H1 (cell line): ENCODE results near the gene KLHL1. TPM values are rescaled to one million over a fixed set of nuclear protein-coding genes. Genes with fewer than 3 reads are reported as not detected.

Source experiments
- CTCF ChIA-PET: fragments of 300-600 bp; sonication (Branson Sonifier 250); formaldehyde crosslinking; loops from one replicate; lab custom pipeline; 2021; ENCODE audit not compliant: partially characterized antibody; lab: Charles Lee
- POLR2A ChIA-PET: fragments of 300-600 bp; sonication (Branson Sonifier 250); formaldehyde crosslinking; loops from one replicate; lab custom pipeline; 2021; ENCODE audit warnings: inconsistent platforms; ENCODE audit not compliant: partially characterized antibody; lab: Charles Lee
- DNase-seq, 2 experiments: peaks; one replicate each; pipeline versions ENCODE4 v3.0.0 to v3.0.0-alpha.2; 2010 to 2022; ENCODE audit warnings: low spot score in 2 of 2, low read depth in 1 of 2, mixed read lengths in 1 of 2
- FAIRE-seq: peaks from 2 replicates; lab custom pipeline; 2011; peaks lifted over from hg19 to GRCh38; lab: Jason Lieb, UNC
- H2AFZ ChIP-seq: 2 replicates; pipeline ENCODE4 v1.8.1; 2012; ENCODE audit warnings: low read length, inconsistent platforms
- H2AK5ac ChIP-seq: 2 replicates; pipeline ENCODE4 v1.6.1; 2013; ENCODE audit warnings: low read depth, low read length
- H2BK120ac ChIP-seq: replicated peaks from 2 replicates; pipeline ENCODE3; 2013; ENCODE audit warnings: low read depth, low read length, inconsistent platforms
- H2BK12ac ChIP-seq: 2 replicates; pipeline ENCODE4 v1.6.1; 2013; ENCODE audit warnings: low read depth, low read length
- H2BK15ac ChIP-seq: 2 replicates; pipeline ENCODE4 v1.6.1; 2013; ENCODE audit warnings: low read length
- H2BK20ac ChIP-seq: 2 replicates; pipeline ENCODE4 v1.6.1; 2013; ENCODE audit warnings: low read length
- H2BK5ac ChIP-seq: 2 replicates; pipeline ENCODE4 v1.6.1; 2013; ENCODE audit warnings: low read depth, low read length
- H3K14ac ChIP-seq: 2 replicates; pipeline ENCODE4 v1.6.1; 2013; ENCODE audit warnings: inconsistent platforms; ENCODE audit not compliant: insufficient read length
- H3K18ac ChIP-seq: 2 replicates; pipeline ENCODE4 v1.6.1; 2013; ENCODE audit warnings: low read length; ENCODE audit errors: extremely low read depth
- H3K23ac ChIP-seq: 2 replicates; pipeline ENCODE4 v1.6.1; 2013; ENCODE audit warnings: inconsistent platforms; ENCODE audit not compliant: insufficient read length
- H3K23me2 ChIP-seq: 2 replicates; pipeline ENCODE4 v1.6.1; 2013; ENCODE audit warnings: low read depth, low read length
- H3K27ac ChIP-seq: 2 replicates; pipeline ENCODE4 v1.6.1; 2011; ENCODE audit warnings: low read depth, low read length, inconsistent platforms
- H3K27me3 ChIP-seq, 4 experiments: replicated peaks in 1 of 4; 1 replicate in 1 of 4; 2 replicates in 3 of 4; pipeline versions ENCODE4 v1.6.1 to v1.8.1; 2011 to 2013; ENCODE audit warnings: low read length in 3 of 4, mild to moderate bottlenecking in 3 of 4, inconsistent platforms in 2 of 4, mixed read lengths in 2 of 4, moderate library complexity in 1 of 4; ENCODE audit not compliant: control insufficient read depth in 3 of 4, insufficient read depth in 3 of 4; ENCODE audit errors: extremely low read depth in 1 of 4
- H3K36me3 ChIP-seq, 4 experiments: 2 replicates each; pipeline versions ENCODE4 v1.6.1 to v1.8.1; 2011 to 2013; ENCODE audit warnings: mild to moderate bottlenecking in 4 of 4, low read length in 3 of 4, moderate library complexity in 2 of 4, control low read depth in 1 of 4, inconsistent platforms in 1 of 4; ENCODE audit not compliant: insufficient read depth in 4 of 4, control insufficient read depth in 2 of 4
- H3K4ac ChIP-seq: replicated peaks from 2 replicates; pipeline ENCODE3; 2013; ENCODE audit warnings: low read length, low read depth, mixed read lengths, inconsistent platforms; ENCODE audit not compliant: insufficient read length
- H3K4me1 ChIP-seq, 4 experiments: replicated peaks in 1 of 4; 1 replicate in 1 of 4; 2 replicates in 3 of 4; pipeline versions ENCODE4 v1.6.1 to v1.8.1; 2011 to 2013; ENCODE audit warnings: low read length in 3 of 4, inconsistent platforms in 2 of 4, mixed read lengths in 1 of 4; ENCODE audit not compliant: insufficient read depth in 4 of 4, control insufficient read depth in 3 of 4
- H3K4me2 ChIP-seq, 2 experiments: 2 replicates each; pipeline versions ENCODE4 v1.6.1 to v1.8.1; 2011 to 2013; ENCODE audit warnings: low read depth in 2 of 2, low read length in 2 of 2, control low read depth in 1 of 2, inconsistent platforms in 1 of 2, mild to moderate bottlenecking in 1 of 2; ENCODE audit not compliant: insufficient read depth in 1 of 2
- H3K4me3 ChIP-seq, 4 experiments: fragments of 200-600, 300-600 bp in 1 of 4; sonication (generic), shearing (Covaris generic), sonication (Bioruptor Twin) in 1 of 4; 2 replicates each; pipeline versions ENCODE4 v1.5.1 to v1.8.1; 2011 to 2016; ENCODE audit warnings: low read length in 4 of 4, low read depth in 3 of 4, control low read depth in 2 of 4, inconsistent platforms in 2 of 4, mild to moderate bottlenecking in 2 of 4, mixed read lengths in 1 of 4, moderate library complexity in 1 of 4; ENCODE audit not compliant: insufficient read depth in 2 of 4; ENCODE audit errors: extremely low read depth in 1 of 4
- H3K56ac ChIP-seq: replicated peaks from 2 replicates; pipeline ENCODE3; 2013; ENCODE audit warnings: low read depth, mild to moderate bottlenecking, mixed read lengths, low read length, inconsistent platforms; ENCODE audit not compliant: insufficient read length
- H3K79me1 ChIP-seq: 2 replicates; pipeline ENCODE4 v1.6.1; 2013; ENCODE audit warnings: low read depth, low read length, control low read depth
- H3K79me2 ChIP-seq, 2 experiments: 2 replicates each; pipeline versions ENCODE4 v1.6.1 to v1.8.1; 2012 to 2013; ENCODE audit warnings: low read length in 2 of 2, mild to moderate bottlenecking in 2 of 2, inconsistent platforms in 1 of 2; ENCODE audit not compliant: insufficient read depth in 2 of 2, control insufficient read depth in 1 of 2
- H3K9ac ChIP-seq, 4 experiments: replicated peaks in 1 of 4; 1 replicate in 1 of 4; 2 replicates in 3 of 4; pipeline versions ENCODE4 v1.6.1 to v1.8.1; 2011 to 2013; ENCODE audit warnings: low read depth in 3 of 4, low read length in 3 of 4, control low read depth in 2 of 4, mild to moderate bottlenecking in 2 of 4, moderate library complexity in 2 of 4, inconsistent platforms in 1 of 4; ENCODE audit errors: extremely low read depth in 1 of 4
- H3K9me3 ChIP-seq, 2 experiments: 2 replicates each; pipeline versions ENCODE4 v1.6.1 to v1.8.1; 2012 to 2013; ENCODE audit warnings: mild to moderate bottlenecking in 2 of 2, moderate library complexity in 2 of 2, control low read depth in 1 of 2, inconsistent platforms in 1 of 2, low read depth in 1 of 2, low read length in 1 of 2, mixed read lengths in 1 of 2; ENCODE audit not compliant: insufficient read depth in 2 of 2
- H4K20me1 ChIP-seq, 2 experiments: replicated peaks in 1 of 2; 2 replicates each; pipeline versions ENCODE3 to v1.8.1; 2011 to 2013; ENCODE audit warnings: inconsistent platforms in 2 of 2, low read length in 2 of 2, mild to moderate bottlenecking in 1 of 2; ENCODE audit not compliant: insufficient read depth in 2 of 2, control insufficient read depth in 1 of 2
- H4K5ac ChIP-seq: 2 replicates; pipeline ENCODE4 v1.6.1; 2013; ENCODE audit warnings: low read length, low read depth, mixed read lengths, inconsistent platforms; ENCODE audit not compliant: insufficient read length
- H4K8ac ChIP-seq: 2 replicates; pipeline ENCODE4 v1.8.0; 2013; ENCODE audit warnings: mild to moderate bottlenecking, moderate library complexity, low read length, inconsistent platforms; ENCODE audit not compliant: insufficient read depth; ENCODE audit errors: extremely low read depth
- H4K91ac ChIP-seq: replicated peaks from 2 replicates; pipeline ENCODE3; 2013; ENCODE audit warnings: low read length, mixed read lengths, inconsistent platforms; ENCODE audit not compliant: insufficient read length
- EZH2 ChIP-seq: fragments of 200-600 bp; sonication (generic); IDR thresholded peaks from 2 replicates; pipeline ENCODE4 v1.7.1; 2012; ENCODE audit warnings: low read depth, mild to moderate bottlenecking, moderate library complexity, low read length, inconsistent platforms; ENCODE audit not compliant: severe bottlenecking
- HDAC2 ChIP-seq, 2 experiments: fragments of 300-600 bp in 1 of 2; sonication (generic) in 1 of 2; IDR thresholded peaks; 2 replicates each; pipeline ENCODE4 v1.6.1; 2011 to 2012; ENCODE audit warnings: low read depth in 2 of 2, low read length in 2 of 2, mild to moderate bottlenecking in 2 of 2, moderate library complexity in 2 of 2, borderline replicate concordance in 1 of 2, inconsistent platforms in 1 of 2
- HDAC6 ChIP-seq: IDR thresholded peaks from one replicate; pipeline ENCODE4 v1.7.1; 2012; ENCODE audit warnings: low read depth, mild to moderate bottlenecking, inconsistent platforms, low read length, moderate library complexity
- SP4 ChIP-seq: IDR thresholded peaks from 2 replicates; pipeline ENCODE4 v1.6.1; 2012; ENCODE audit warnings: low read length, inconsistent platforms
- WGBS, 2 experiments: shearing (Covaris generic) in 1 of 2; methylation state at CpG; one replicate each; pipeline versions ENCODE4 v1.1.6 to v1.1.7; 2013 to 2015; ENCODE audit warnings: low lambda C conversion rate in 2 of 2, mixed read lengths in 2 of 2, inconsistent platforms in 1 of 2, low coverage in 1 of 2, missing lambda C conversion rate in 1 of 2; ENCODE audit not compliant: insufficient replicate concordance in 2 of 2, insufficient coverage in 1 of 2, insufficient read length in 1 of 2; ENCODE audit errors: extremely low coverage in 1 of 2, missing lambda C conversion rate in 1 of 2; 5-methylcytosine and 5-hydroxymethylcytosine counted together
- polyA plus RNA-seq, 7 experiments: library from polyadenylated mRNA; depleted of rRNA in 3 of 7; stranded (reverse) in 5 of 7; unstranded in 2 of 7; fragments of >200 nt in 5 of 7; fragments of 200-250 nt in 2 of 7; gene quantifications; 1 replicate in 5 of 7; 2 replicates in 1 of 7; 4 replicates in 1 of 7; pipeline versions ENCODE4 v1.2.1 to v1.2.3, GENCODE V29; 2011 to 2013; ENCODE audit warnings: missing spikeins in 2 of 7, mixed read lengths in 2 of 7
- total RNA-seq: library from RNA; stranded (reverse); fragmentation: NEBNext Ultra II Directional; extraction: Animal tissue kit (Norgen Biotek cat#: 25700); gene quantifications from 2 replicates; pipeline ENCODE4 v1.2.1, GENCODE V29; 2021
- TF ChIP-seq, protein P1 (sequence below): IDR thresholded peaks from 2 replicates; pipeline ENCODE4 v1.6.1; 2012; ENCODE audit warnings: low read length, inconsistent platforms

The KLHL1 gene
- total and polyA plus RNA-seq, 2 of the 8 experiments (the other 6 are each of a cell fraction or from before 2014, with no cell fraction given) = not detected

DNA sequence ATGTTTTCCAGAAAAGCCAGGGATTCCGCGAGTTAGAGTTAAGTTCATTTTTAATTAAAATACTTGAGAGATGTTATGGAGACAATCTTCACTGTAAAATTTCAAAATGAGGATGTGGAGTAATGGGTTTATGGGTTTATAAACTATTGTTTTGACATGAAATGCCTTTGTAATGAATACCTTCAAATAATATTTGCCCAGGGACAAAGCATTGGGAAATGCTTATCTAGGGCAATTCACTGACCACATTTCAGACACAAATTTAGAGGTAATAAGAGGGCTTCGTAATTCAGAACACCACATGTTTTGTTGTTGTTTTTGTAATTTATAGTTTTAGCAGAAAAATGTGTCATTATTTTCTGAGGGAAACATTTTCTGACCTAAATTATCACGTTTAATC lies 241.7 kb downstream of the KLHL1 start:
- Histone ChIP-seq H2BK5ac (no peak overlapping the region), H3K27me3 (no peaks in the 10 kb centered on the region), H2BK12ac (no peak overlapping the region), H3K27ac (no peak overlapping the region), H3K4me1 (no peaks in the 10 kb centered on the region), H2BK20ac (no peak overlapping the region), H4K5ac (no peak overlapping the region), H3K9me3 (no peaks in the 10 kb centered on the region), H3K79me1 (no peaks in the 10 kb centered on the region), H3K23ac (no peak overlapping the region), H3K9ac (no peak overlapping the region), H2AK5ac (no peak overlapping the region), H3K18ac (no peak overlapping the region), H3K23me2 (no peaks in the 10 kb centered on the region), H4K91ac (no peak overlapping the region), H4K20me1 (no peaks in the 10 kb centered on the region), H4K8ac (no peak overlapping the region), H3K14ac (no peak overlapping the region), H3K4ac (no peak overlapping the region), H2AFZ (no peak overlapping the region), H3K36me3 (no peaks in the 10 kb centered on the region), H2BK15ac (no peak overlapping the region), H3K4me3 (no peak overlapping the region), H3K4me2 (no peak overlapping the region), H3K79me2 (no peaks in the 10 kb centered on the region), H3K56ac (no peak overlapping the region), H2BK120ac (no peak overlapping the region)
- ChIA-PET CTCF (no interaction called here), POLR2A (no interaction called here)
- no peak for TF ChIP-seq HDAC2 (IDR thresholded peaks at IDR 0.05; ENCODE audit: borderline replicate concordance in 1 of 2, low read depth in 2 of 2, low read length in 2 of 2)
- TF ChIP-seq, protein P1, sequence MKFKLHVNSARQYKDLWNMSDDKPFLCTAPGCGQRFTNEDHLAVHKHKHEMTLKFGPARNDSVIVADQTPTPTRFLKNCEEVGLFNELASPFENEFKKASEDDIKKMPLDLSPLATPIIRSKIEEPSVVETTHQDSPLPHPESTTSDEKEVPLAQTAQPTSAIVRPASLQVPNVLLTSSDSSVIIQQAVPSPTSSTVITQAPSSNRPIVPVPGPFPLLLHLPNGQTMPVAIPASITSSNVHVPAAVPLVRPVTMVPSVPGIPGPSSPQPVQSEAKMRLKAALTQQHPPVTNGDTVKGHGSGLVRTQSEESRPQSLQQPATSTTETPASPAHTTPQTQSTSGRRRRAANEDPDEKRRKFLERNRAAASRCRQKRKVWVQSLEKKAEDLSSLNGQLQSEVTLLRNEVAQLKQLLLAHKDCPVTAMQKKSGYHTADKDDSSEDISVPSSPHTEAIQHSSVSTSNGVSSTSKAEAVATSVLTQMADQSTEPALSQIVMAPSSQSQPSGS = no peak
- TF ChIP-seq EZH2 = no peak
- TF ChIP-seq HDAC6 = no peak
- no peak for TF ChIP-seq SP4
- DNase-seq = no peak
- 85% methylated on average over 4 of the region's 4 CpGs; no CpG with 5 or more reads in 1 of the 2 experiments for WGBS, 2 experiments
- no peak for FAIRE-seq
